Measurements from ENCODE around the gene RDH8.

The RDH8 gene, protein sequence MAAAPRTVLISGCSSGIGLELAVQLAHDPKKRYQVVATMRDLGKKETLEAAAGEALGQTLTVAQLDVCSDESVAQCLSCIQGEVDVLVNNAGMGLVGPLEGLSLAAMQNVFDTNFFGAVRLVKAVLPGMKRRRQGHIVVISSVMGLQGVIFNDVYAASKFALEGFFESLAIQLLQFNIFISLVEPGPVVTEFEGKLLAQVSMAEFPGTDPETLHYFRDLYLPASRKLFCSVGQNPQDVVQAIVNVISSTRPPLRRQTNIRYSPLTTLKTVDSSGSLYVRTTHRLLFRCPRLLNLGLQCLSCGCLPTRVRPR

DNA sequence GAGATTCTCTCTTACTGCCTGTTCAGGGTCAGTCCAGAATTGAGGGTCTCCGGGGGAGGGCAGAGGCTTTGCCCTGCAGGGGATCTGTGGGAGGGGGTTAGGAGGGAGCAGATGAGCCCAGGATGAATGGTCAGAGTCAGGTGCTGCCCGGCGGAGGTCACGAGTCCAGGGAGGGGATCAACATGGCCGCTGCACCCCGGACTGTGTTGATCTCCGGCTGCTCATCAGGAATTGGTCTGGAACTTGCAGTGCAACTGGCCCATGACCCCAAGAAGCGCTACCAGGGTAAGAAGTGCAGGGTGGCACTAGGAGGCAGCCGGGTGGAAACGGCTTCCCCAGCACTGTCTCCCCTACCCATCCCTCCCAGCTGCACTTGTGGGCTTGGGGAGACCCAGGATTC is at the start of gene RDH8:
TSS of gene RDH8 (plus strand) at position 168 of the 400 bp plus-strand sequence. CDS start at position 183, 15 bp downstream.
- no peak for TF ChIP-seq CTCF (conservative IDR thresholded peaks at IDR 0.05; ENCODE audit: control insufficient read depth, insufficient read depth, low read depth, low read length)
- H3K4me3 ChIP-seq (ENCODE audit: control insufficient read depth, low read depth, low read length) = no peak within 1 kb of the TSS
- no peak for DNase-seq (ENCODE audit: low read depth)

- DNase-seq (ENCODE audit: low read depth) = no peak
- no peak for TF ChIP-seq CTCF (conservative IDR thresholded peaks at IDR 0.05; ENCODE audit: control insufficient read depth, insufficient read depth, low read depth, low read length)
- no peak overlapping the region for H3K4me3 ChIP-seq (ENCODE audit: control insufficient read depth, low read depth, low read length)
These were observed 47.3 kb upstream of the RDH8 start for GRCh38 chr19:9966024-9966423.

GRCh38 chr19:9966448-9966847 is 46.8 kb upstream of the RDH8 start:
- no peak for TF ChIP-seq CTCF (conservative IDR thresholded peaks at IDR 0.05; ENCODE audit: control insufficient read depth, insufficient read depth, low read depth, low read length)
- DNase-seq (ENCODE audit: low read depth) = no peak
- H3K4me3 ChIP-seq (ENCODE audit: control insufficient read depth, low read depth, low read length) = no peak overlapping the region

DNA sequence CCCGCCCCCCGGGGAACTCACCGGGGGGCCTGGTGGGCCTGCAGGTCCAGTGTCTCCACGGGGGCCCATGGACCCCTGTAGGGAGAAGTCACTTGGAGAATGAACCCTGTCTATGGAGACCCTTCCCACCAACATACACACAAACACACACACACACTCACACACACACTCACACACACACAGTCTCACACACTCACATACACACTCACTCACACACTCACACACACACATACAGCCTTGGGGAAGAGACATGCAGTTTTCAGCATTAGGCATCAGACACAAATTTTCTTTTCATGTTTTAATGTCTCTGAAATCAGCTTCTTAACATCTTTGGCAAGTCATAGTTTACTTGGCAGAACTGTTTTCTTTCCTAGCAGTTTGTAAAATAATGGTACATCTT is 46.0 kb upstream of the RDH8 start:
- no peak for TF ChIP-seq CTCF (conservative IDR thresholded peaks at IDR 0.05; ENCODE audit: control insufficient read depth, insufficient read depth, low read depth, low read length)
- DNase-seq (ENCODE audit: low read depth) = no peak
- H3K4me3 ChIP-seq (ENCODE audit: control insufficient read depth, low read depth, low read length) = no peak overlapping the region

GRCh38 chr19:9968820-9969687 is 44.2 kb upstream of the RDH8 start:
- no peak overlapping the region for H3K4me3 ChIP-seq (ENCODE audit: control insufficient read depth, low read depth, low read length)
- no peak for DNase-seq (ENCODE audit: low read depth)
- TF ChIP-seq CTCF (conservative IDR thresholded peaks at IDR 0.05; ENCODE audit: control insufficient read depth, insufficient read depth, low read depth, low read length) = no peak

DNA sequence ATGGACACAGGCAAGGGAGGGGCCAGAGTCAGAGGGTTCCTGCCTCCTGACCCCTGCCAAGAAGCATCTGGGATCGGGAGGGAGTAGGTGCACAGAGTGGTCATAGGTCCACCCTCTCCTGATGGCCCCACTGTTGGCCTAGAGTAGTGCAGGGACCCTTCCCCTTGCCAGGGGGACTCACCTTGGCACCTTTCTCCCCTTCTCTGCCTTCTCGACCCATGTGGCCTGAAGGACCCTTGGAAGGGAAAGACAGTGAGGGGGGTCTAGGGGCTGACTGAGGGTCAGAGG is 43.7 kb upstream of the RDH8 start:
- no peak overlapping the region for H3K4me3 ChIP-seq (ENCODE audit: control insufficient read depth, low read depth, low read length)
- no peak for TF ChIP-seq CTCF (conservative IDR thresholded peaks at IDR 0.05; ENCODE audit: control insufficient read depth, insufficient read depth, low read depth, low read length)
- DNase-seq (ENCODE audit: low read depth) = no peak

Measured in fibroblast of mammary gland (primary cell).